HG02623 (cell line): ENCODE measurements around the gene TSGA10.

Experiments
- ATAC-seq: cut with Tn5 transposase; IDR thresholded peaks from one replicate; pipeline ENCODE4 v1.9.1; 2021; ENCODE audit warnings: moderate library complexity; ENCODE audit not compliant: unreplicated experiment

TSGA10 gene

DNA sequence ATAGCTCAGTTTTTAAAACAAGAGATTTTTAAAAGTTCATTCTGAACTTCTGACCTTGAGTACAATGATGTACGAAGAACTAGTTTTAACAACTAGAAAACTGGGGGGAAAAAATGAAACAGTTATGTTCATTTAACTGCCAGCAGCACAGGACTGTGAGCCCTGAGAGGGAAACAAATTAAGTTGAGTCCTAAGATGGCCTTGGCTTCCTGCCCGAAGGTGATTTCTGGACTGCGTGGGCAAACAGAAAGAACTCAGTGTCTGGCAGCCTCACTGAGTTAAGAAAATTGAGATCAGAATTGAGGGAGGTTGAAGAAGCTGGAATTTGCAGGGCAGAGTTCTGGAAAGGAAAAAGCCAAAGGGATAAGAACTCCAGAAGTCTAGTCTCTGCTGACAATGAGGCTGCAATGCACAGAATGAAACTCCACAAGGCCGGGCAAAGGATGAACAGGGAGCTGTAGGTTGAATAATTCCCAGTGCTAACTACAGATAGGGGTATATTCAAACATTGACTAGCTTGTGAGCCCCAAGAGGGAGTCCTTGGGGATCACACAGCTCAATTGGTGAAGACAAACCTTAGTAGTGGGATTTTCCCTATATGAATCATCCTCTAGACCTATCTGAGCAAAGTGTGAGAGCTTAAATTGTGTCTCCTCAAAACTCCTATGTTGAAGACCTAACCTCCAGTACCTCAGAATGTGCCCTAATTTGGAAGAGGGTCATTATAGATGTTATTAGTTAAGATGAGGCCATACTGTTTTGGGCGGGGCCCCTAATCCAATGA, 205.6 kb downstream of the TSGA10 start:
- ATAC-seq: no peak

DNA sequence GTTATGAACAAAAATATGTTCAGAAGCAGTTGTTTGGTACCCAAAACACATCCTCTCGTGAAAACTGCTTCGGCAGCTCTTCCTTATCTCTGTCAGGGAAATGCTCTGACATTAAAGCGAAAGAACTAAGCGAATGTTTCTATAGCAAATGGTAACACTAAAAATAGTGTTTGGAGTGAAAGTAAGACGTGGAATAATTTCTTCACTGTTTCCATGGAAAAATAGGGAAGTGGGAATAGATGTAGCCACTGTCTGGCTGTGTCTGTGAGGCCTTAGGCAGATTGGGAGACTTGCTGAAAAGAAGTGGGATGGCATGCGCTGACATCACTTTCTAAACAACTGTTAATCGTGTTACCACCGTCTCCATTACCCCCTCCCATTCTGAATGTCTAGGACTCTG, 207.2 kb downstream of the TSGA10 start:
- no peak for ATAC-seq
